SK-N-MC (cell line): ENCODE results near the gene PCED1B.

Source experiments
- EZH2 ChIP-seq: fragments of 200-600 bp; sonication (generic); IDR thresholded peaks from one replicate; pipeline ENCODE4 v1.6.1; 2017; ENCODE audit warnings: antibody characterized with exemption
- POLR2AphosphoS5 ChIP-seq: IDR thresholded peaks from 2 replicates; pipeline ENCODE4 v1.6.1; 2012; ENCODE audit warnings: mild to moderate bottlenecking, low read depth, low read length, borderline replicate concordance

GRCh38 chr12:47202176-47202575 lies 122.8 kb downstream of the PCED1B start:
- TF ChIP-seq EZH2 (no peak), POLR2AphosphoS5 (no peak)
